BJ (cell line): Measurements from ENCODE around the gene CAMK4. TPM values are rescaled to one million over a fixed set of nuclear protein-coding genes. Genes with fewer than 3 reads are reported as not detected.

ENCODE experiments used
- CTCF ChIA-PET: fragments of 350-600 bp; formaldehyde crosslinking; extraction: SDS; loops from one replicate; lab custom pipeline; 2021; ENCODE audit warnings: antibody characterized with exemption, inconsistent platforms; lab: Yijun Ruan, JAX
- POLR2A ChIA-PET: fragments of 300-600 bp; sonication (Branson Sonifier 250); formaldehyde crosslinking; extraction: SDS; loops from one replicate; lab custom pipeline; 2021; ENCODE audit warnings: antibody characterized with exemption; lab: Charles Lee
- DNase-seq: peaks from one replicate; pipeline ENCODE4 v3.0.0-alpha.2; 2011; ENCODE audit warnings: low read depth
- H3K27me3 ChIP-seq: 2 replicates; pipeline ENCODE4 v1.6.0; 2011; ENCODE audit warnings: low read length; ENCODE audit not compliant: control insufficient read depth, insufficient read depth
- H3K36me3 ChIP-seq: 2 replicates; pipeline ENCODE4 v1.5.1; 2011; ENCODE audit warnings: low read length; ENCODE audit not compliant: control insufficient read depth, insufficient read depth
- H3K4me3 ChIP-seq: 2 replicates; pipeline ENCODE4 v1.5.1; 2011; ENCODE audit warnings: low read depth, mild to moderate bottlenecking, control low read depth, low read length
- polyA plus RNA-seq: library from polyadenylated mRNA; depleted of rRNA; stranded (reverse); fragments of >200 nt; gene quantifications from 2 replicates; pipeline ENCODE4 v1.2.3, GENCODE V29; 2011
- TF ChIP-seq, protein P1 (sequence below): IDR thresholded peaks from 2 replicates; pipeline ENCODE4 v1.5.1; 2011; ENCODE audit warnings: low read depth, mild to moderate bottlenecking, control low read depth, inconsistent platforms, low read length, moderate library complexity; ENCODE audit not compliant: insufficient read depth

Gene CAMK4
- polyA plus RNA-seq, 1 experiment = 0.78 TPM

DNA sequence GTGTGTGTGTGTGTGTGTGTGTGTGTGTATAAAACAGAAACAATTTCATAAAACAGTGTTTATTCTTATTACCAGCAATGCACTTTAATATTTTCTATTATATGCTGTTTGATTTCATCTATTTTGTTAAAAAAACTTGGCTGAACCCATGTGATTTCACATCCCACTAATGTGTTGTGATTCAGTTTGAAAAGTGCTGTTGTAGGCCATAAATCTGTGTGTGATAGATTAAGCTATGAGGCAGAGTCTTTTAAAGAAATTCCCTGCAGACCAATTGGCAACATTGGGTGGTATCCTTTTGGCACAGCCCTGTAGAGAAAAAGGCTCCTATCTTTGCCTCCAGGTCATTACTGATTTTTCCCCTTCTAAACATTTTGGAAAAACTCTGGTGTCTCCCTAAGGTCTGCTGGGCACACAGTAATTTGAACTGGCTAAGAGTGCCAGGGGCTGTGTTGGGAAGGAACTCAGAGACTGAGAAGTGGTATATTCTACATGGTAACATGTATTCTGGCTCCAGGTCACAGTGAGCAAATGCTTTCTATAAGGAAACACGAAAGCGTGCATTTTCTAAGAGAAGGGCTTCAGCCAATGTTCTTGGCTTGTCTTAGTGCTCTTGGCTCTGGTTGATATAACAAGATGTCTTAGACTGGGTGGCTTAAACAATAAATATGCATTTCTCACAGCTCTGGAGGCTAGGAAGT is 4.5 kb downstream of the CAMK4 start:
- no peak for DNase-seq
- Histone ChIP-seq H3K27me3 (no peaks in the 10 kb centered on the region), H3K36me3 (no peaks in the 10 kb centered on the region), H3K4me3 (no peak overlapping the region)
- ChIA-PET CTCF (interaction anchor here (0.5 kb wide), 1 partner anchor 577 kb away, joined by 3 read pairs; no protein-coding TSS in a partner anchor), POLR2A (no interaction called here)
- TF ChIP-seq, protein P1, sequence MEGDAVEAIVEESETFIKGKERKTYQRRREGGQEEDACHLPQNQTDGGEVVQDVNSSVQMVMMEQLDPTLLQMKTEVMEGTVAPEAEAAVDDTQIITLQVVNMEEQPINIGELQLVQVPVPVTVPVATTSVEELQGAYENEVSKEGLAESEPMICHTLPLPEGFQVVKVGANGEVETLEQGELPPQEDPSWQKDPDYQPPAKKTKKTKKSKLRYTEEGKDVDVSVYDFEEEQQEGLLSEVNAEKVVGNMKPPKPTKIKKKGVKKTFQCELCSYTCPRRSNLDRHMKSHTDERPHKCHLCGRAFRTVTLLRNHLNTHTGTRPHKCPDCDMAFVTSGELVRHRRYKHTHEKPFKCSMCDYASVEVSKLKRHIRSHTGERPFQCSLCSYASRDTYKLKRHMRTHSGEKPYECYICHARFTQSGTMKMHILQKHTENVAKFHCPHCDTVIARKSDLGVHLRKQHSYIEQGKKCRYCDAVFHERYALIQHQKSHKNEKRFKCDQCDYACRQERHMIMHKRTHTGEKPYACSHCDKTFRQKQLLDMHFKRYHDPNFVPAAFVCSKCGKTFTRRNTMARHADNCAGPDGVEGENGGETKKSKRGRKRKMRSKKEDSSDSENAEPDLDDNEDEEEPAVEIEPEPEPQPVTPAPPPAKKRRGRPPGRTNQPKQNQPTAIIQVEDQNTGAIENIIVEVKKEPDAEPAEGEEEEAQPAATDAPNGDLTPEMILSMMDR = no peak

DNA sequence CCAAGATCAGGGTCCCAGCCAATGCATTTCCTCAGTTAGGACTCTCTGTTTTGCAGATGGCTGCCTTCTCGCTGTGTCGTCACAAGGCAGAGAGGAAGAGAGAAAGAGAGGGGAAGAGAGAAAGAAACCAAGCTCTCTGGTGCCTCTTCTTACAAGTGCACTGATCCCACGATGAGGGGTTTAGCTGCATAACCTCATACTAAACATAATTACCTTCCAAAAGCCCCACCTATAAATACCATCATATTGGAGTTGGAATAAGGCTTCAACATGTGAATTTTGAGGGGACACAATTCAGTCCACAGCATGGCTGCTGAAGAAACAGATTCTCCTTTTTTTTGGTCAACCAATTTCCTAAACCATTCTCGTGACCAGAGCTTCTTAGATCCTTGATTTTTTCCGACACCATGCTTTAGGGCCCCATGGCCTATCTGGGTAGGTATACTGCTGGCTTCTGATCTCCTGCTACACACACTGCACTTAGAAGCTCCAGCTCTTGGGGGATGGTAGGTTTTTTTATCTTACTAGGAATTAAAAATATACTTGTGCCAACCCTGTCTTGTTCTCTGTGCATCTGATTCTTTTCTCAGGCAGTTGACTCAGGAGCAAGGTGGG is 5.1 kb downstream of the CAMK4 start:
- Histone ChIP-seq H3K27me3 (no peaks in the 10 kb centered on the region), H3K36me3 (no peaks in the 10 kb centered on the region), H3K4me3 (no peak overlapping the region)
- TF ChIP-seq, protein P1 = no peak
- ChIA-PET CTCF (interaction anchor here (0.5 to 1.4 kb wide), 2 partner anchors 11 to 578 kb away, joined by 3 read pairs; no protein-coding TSS in a partner anchor), POLR2A (no interaction called here)
- DNase-seq = no peak

GRCh38 chr5:111229871-111230810 is 6.0 kb downstream of the CAMK4 start:
- TF ChIP-seq, protein P1 = no peak
- H3K27me3 ChIP-seq = no peaks in the 10 kb centered on the region; the same call in 1 of the 2 replicates
- no peak overlapping the region for H3K4me3 ChIP-seq
- ChIA-PET CTCF (interaction anchor here (0.6 to 1.4 kb wide), 2 partner anchors 10 to 49 kb away, joined by 3 read pairs; no protein-coding TSS in a partner anchor), POLR2A (no interaction called here)
- no peaks in the 10 kb centered on the region for H3K36me3 ChIP-seq
- no peak for DNase-seq

GRCh38 chr5:111231119-111231518 is 6.9 kb downstream of the CAMK4 start:
- POLR2A ChIA-PET = no interaction called here

More at GRCh38 chr5:111231119-111231518, 6.9 kb downstream of the CAMK4 start:
- CTCF ChIA-PET = interaction anchor here (0.6 kb wide), 2 partner anchors 48 to 1553 kb away, joined by 3 to 4 read pairs; no protein-coding TSS in a partner anchor
- no peaks in the 10 kb centered on the region; the same call in 1 of the 2 replicates for H3K27me3 ChIP-seq
- TF ChIP-seq, protein P1 = no peak
- no peaks in the 10 kb centered on the region for H3K36me3 ChIP-seq
- no peak for DNase-seq
- H3K4me3 ChIP-seq = no peak overlapping the region
